Cardiac muscle cell (in vitro differentiated cells and primary cell): ENCODE measurements around the gene TNKS1BP1. TPM values are rescaled to one million over a fixed set of nuclear protein-coding genes. Genes with fewer than 3 reads are reported as not detected.
"Not testable (repeated sequence)": the region's sequence is repeated elsewhere in the genome, so short reads cannot be mapped to it uniquely, and the experiment has no call there.

Experiments used
- DNase-seq, 2 donors: peaks; one replicate each; pipeline versions ENCODE4 v3.0.0 to v3.0.0-alpha.2; 2010 to 2017; ENCODE audit warnings: low read depth in 1 of 2, low spot score in 1 of 2
- H3K27ac ChIP-seq: fragments of 200-600 bp; sonication (generic); 2 replicates; pipeline ENCODE4 v1.5.1; 2016
- H3K27me3 ChIP-seq: fragments of 200-600 bp; sonication (generic); 2 replicates; pipeline ENCODE4 v1.6.0; 2016; ENCODE audit warnings: control low read depth
- H3K36me3 ChIP-seq: fragments of 200-600 bp; sonication (generic); 2 replicates; pipeline ENCODE4 v1.5.1; 2016; ENCODE audit warnings: control low read depth
- H3K4me1 ChIP-seq: fragments of 200-600 bp; sonication (generic); 2 replicates; pipeline ENCODE4 v1.8.1; 2017; ENCODE audit warnings: low read depth, mild to moderate bottlenecking, mixed run types
- H3K4me3 ChIP-seq: fragments of 200-600 bp; sonication (generic); 2 replicates; pipeline ENCODE4 v1.5.1; 2016; ENCODE audit warnings: mild to moderate bottlenecking
- H3K9me3 ChIP-seq: fragments of 200-600 bp; sonication (generic); 2 replicates; pipeline ENCODE4 v1.5.1; 2017; ENCODE audit warnings: low read depth, mild to moderate bottlenecking, control low read depth
- polyA plus RNA-seq: library from polyadenylated mRNA; unstranded; fragments of >200 nt; fragmentation: Nextera tagmentation; extraction: Ambion mirVana; gene quantifications from 2 replicates; pipeline ENCODE4 v1.2.1, GENCODE V29; 2016
- total RNA-seq: library from RNA; depleted of rRNA; stranded (reverse); fragments of >200 nt; gene quantifications from 2 replicates; pipeline ENCODE4 v1.2.3, GENCODE V29; 2016
- TF ChIP-seq, protein P1 (sequence below): IDR thresholded peaks from 2 replicates; pipeline ENCODE4 v1.5.1; 2012; ENCODE audit warnings: low read depth, mild to moderate bottlenecking, low read length

Gene TNKS1BP1
- total and polyA plus RNA-seq, 2 experiments from 2014 or later, result 62.1 to 69.1 TPM

DNA sequence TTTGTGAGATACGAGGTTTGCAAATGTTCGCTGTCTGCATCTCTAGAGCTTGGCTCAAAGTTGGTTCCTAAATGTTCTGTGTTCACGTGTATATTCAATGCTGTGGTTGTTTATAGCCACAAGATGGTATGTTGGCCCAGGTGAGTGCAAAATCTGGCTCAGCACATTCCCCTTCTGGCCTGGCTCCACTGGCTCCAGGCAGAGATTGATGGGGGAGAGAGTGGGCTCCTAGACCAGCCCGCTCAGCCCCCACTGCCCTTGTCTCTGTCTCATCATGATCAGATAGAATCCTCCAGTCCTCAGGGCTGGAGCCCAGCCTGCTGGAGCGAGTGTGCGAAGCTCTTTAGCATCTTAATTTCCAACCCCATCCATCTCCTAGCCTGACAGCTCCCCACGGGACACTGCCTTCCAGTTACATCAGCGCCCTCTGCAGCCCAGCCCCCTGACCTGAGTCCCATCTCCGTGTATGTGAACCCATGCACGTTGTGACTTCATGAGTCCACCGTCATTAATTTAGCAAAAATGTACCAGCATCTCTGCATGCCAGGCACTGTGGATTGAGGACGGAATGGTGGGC is 15.4 kb upstream of the TNKS1BP1 start:
- Histone ChIP-seq H3K4me3 (no peak overlapping the region), H3K9me3 (no peaks in the 10 kb centered on the region), H3K36me3 (no peaks in the 10 kb centered on the region), H3K4me1 (peaks cover 35% of the 10 kb centered on the region), H3K27ac (no peak overlapping the region), H3K27me3 (no peaks in the 10 kb centered on the region)
- DNase-seq, result peak; percentile 46 to 72
- TF ChIP-seq, protein P1, sequence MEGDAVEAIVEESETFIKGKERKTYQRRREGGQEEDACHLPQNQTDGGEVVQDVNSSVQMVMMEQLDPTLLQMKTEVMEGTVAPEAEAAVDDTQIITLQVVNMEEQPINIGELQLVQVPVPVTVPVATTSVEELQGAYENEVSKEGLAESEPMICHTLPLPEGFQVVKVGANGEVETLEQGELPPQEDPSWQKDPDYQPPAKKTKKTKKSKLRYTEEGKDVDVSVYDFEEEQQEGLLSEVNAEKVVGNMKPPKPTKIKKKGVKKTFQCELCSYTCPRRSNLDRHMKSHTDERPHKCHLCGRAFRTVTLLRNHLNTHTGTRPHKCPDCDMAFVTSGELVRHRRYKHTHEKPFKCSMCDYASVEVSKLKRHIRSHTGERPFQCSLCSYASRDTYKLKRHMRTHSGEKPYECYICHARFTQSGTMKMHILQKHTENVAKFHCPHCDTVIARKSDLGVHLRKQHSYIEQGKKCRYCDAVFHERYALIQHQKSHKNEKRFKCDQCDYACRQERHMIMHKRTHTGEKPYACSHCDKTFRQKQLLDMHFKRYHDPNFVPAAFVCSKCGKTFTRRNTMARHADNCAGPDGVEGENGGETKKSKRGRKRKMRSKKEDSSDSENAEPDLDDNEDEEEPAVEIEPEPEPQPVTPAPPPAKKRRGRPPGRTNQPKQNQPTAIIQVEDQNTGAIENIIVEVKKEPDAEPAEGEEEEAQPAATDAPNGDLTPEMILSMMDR, result peak; percentile 37

DNA sequence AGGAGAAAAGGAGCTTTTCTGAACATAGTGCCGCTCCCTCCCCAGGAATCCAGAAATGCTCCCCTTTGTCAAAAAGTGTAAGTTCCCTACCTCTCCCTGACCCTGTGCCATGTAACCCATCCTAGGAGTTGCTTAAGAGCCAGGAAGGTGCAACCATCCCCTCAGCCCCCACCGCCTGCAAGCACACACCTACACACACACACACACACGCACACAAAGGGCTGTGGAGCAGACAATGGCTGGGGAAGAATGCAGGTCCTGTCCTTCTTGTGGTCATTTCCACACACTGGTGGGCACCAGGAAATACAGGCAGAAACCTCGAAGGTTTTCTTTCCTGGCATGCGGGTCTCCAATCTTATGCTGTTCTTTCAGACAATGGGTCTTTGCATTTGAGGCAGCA is 14.6 kb upstream of the TNKS1BP1 start:
- no peaks in the 10 kb centered on the region for H3K9me3 ChIP-seq
- DNase-seq, result no peak
- H3K27ac ChIP-seq, result no peak overlapping the region
- no peak overlapping the region for H3K4me3 ChIP-seq
- peaks cover 35% of the 10 kb centered on the region for H3K4me1 ChIP-seq
- no peaks in the 10 kb centered on the region for H3K36me3 ChIP-seq
- H3K27me3 ChIP-seq, result no peaks in the 10 kb centered on the region
- TF ChIP-seq, protein P1, result no peak

DNA sequence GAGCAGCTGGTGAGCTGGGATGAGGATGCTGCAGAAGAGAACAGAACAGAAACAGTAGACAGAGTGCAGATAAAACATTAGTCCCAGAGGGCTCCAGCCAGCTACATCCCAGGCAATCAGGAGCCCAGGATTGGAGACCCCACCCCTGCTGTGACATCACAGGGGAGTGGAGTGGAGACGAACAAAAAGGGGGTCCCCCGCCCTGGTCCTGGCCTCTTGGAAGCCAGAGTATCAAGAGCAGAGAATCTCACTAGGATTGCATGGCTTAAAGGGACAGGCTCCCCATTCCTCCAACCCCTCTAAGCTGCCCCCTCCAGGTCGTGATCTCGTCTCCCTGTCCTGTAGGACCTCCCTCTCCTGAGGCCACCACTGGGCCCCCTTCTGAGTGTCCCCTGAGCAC is 13.4 kb upstream of the TNKS1BP1 start, which contains the start of gene P2RX3:
Gene P2RX3 (plus strand): TSS at position 211 of the 400 bp plus-strand sequence. CDS start 199 bp downstream, outside the sequence.
- Histone ChIP-seq H3K36me3 (no peaks in the 10 kb centered on the region), H3K27me3 (no peaks in the 10 kb centered on the region), H3K4me1 (peaks cover 24% of the 10 kb centered on the region), H3K4me3 (no peak within 1 kb of the TSS), H3K27ac (no peak within 1 kb of the TSS), H3K9me3 (no peaks in the 10 kb centered on the region)
- DNase-seq, result no peak
- TF ChIP-seq, protein P1, result no peak

- not testable (repeated sequence) for H3K36me3 ChIP-seq, DNase-seq, H3K27ac ChIP-seq, H3K27me3 ChIP-seq, H3K9me3 ChIP-seq, H3K4me3 ChIP-seq
- peaks cover 17% of the 10 kb centered on the region for H3K4me1 ChIP-seq
Observed at GRCh38 chr11:57336856-57337255, 12.1 kb upstream of the TNKS1BP1 start.

- H3K36me3 ChIP-seq, result peaks cover 12% of the 10 kb centered on the region
- peak overlapping the region; percentile 88 for H3K27ac ChIP-seq
- TF ChIP-seq, protein P1, result no peak
- H3K9me3 ChIP-seq, result no peaks in the 10 kb centered on the region
- no peaks in the 10 kb centered on the region for H3K27me3 ChIP-seq
- peak overlapping the region; percentile 83 for H3K4me3 ChIP-seq
- DNase-seq, result no peak
- H3K4me1 ChIP-seq, result peaks cover 17% of the 10 kb centered on the region
Observed at GRCh38 chr11:57336111-57336666, 11.4 kb upstream of the TNKS1BP1 start.

DNA sequence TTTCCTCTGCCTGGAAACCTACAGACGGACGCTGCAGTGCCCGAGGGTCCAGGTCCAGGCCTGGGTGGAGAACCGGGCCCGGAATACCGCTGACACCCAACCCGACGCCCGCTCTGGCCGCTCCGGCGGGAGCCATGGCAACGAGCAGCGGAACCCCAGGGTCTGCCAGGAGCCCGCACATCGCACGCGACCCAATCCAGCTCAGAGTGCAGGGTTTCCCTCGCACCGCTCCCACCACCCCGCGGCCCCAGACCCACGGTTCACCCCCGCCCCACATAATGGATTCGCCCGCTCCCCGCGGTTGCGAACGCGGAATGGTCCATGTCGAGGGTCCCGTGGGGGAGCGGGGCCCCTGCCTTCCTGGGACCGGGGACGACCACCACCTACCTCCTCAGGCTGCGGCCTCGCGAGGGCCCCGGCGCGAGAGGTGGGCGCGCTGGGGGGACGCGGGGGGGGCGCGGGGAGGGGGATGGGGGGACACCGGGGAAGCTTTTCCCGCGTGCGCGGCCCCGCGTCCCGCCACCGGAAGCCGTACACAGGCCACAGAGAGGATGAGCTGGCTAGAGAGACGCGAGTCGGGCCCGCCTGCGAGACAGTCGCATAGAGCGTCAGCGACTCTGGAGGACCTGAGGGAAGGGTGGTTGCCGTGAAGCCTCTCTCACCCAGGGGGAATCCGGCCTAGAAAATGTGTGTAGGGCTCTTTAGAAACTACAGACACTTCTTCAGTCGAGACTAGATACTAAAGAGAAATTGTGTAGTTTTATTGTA is 10.8 kb upstream of the TNKS1BP1 start, which contains the start of gene SSRP1:
Gene SSRP1 (minus strand): TSS at position 550 of the 768 bp plus-strand sequence. CDS start 771 bp downstream, outside the sequence.
- H3K36me3 ChIP-seq, result peaks cover 18% of the 10 kb centered on the region
- peaks cover 16% of the 10 kb centered on the region for H3K4me1 ChIP-seq
- H3K27ac ChIP-seq, result peak within 1 kb of the TSS; percentile 88
- no peaks in the 10 kb centered on the region for H3K27me3 ChIP-seq
- H3K9me3 ChIP-seq, result no peaks in the 10 kb centered on the region
- DNase-seq, result peak; percentile 88 to 91
- peak within 1 kb of the TSS; percentile 83 for H3K4me3 ChIP-seq
- TF ChIP-seq, protein P1, result no peak
